Measurements from ENCODE around the gene ITGAL.

The ITGAL gene

GRCh38 chr16:30558789-30559377, 86.3 kb downstream of the ITGAL start:
- H4K20me1 ChIP-seq (ENCODE audit: insufficient read depth, low read length): peaks cover 7% of the 10 kb centered on the region; the same call in 1 of the 2 replicates
- H2AFZ ChIP-seq (ENCODE audit: low read depth, low read length): peak overlapping the region; percentile 69
- ATAC-seq (ENCODE audit: insufficient read depth, low read depth) (no peak), DNase-seq (no peak)
- peaks cover 35% of the 10 kb centered on the region for H3K4me1 ChIP-seq (ENCODE audit: insufficient read depth, low read length)
- no peak for TF ChIP-seq EZH2 (IDR thresholded peaks at IDR 0.05; ENCODE audit: borderline replicate concordance, low read depth, low read length, severe bottlenecking)
- TF ChIP-seq, protein P1, sequence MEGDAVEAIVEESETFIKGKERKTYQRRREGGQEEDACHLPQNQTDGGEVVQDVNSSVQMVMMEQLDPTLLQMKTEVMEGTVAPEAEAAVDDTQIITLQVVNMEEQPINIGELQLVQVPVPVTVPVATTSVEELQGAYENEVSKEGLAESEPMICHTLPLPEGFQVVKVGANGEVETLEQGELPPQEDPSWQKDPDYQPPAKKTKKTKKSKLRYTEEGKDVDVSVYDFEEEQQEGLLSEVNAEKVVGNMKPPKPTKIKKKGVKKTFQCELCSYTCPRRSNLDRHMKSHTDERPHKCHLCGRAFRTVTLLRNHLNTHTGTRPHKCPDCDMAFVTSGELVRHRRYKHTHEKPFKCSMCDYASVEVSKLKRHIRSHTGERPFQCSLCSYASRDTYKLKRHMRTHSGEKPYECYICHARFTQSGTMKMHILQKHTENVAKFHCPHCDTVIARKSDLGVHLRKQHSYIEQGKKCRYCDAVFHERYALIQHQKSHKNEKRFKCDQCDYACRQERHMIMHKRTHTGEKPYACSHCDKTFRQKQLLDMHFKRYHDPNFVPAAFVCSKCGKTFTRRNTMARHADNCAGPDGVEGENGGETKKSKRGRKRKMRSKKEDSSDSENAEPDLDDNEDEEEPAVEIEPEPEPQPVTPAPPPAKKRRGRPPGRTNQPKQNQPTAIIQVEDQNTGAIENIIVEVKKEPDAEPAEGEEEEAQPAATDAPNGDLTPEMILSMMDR (IDR thresholded peaks at IDR 0.05; ENCODE audit: borderline replicate concordance, extremely low read depth, low read length, poor library complexity, severe bottlenecking): no peak
- H3K36me3 ChIP-seq (ENCODE audit: insufficient read depth, low read length): peaks cover 26% of the 10 kb centered on the region
- H3K27me3 ChIP-seq (ENCODE audit: insufficient read depth, low read length, poor library complexity): no peaks in the 10 kb centered on the region
- H3K27ac ChIP-seq (ENCODE audit: low read length): peak overlapping the region; percentile 87
- peak overlapping the region in 1 of 2 experiments; percentile 69; a peak in 3 of 4 replicates for H3K4me3 ChIP-seq (ENCODE audit: low read depth in 1 of 2, low read length in 2 of 2)
- peak overlapping the region; percentile 97 for H3K4me2 ChIP-seq (ENCODE audit: insufficient read depth, low read length)
- H3K79me2 ChIP-seq (ENCODE audit: insufficient read depth, low read length): peaks cover 41% of the 10 kb centered on the region
- H3K9ac ChIP-seq (ENCODE audit: low read depth, low read length): peak overlapping the region; percentile 97
- no peaks in the 10 kb centered on the region for H3K9me3 ChIP-seq (ENCODE audit: insufficient read depth, low read length, severe bottlenecking)

- Histone ChIP-seq H3K4me3 (ENCODE audit: low read depth in 1 of 2, low read length in 2 of 2) (no peak overlapping the region), H3K79me2 (ENCODE audit: insufficient read depth, low read length) (peaks cover 35% of the 10 kb centered on the region), H2AFZ (ENCODE audit: low read depth, low read length) (no peak overlapping the region), H3K9me3 (ENCODE audit: insufficient read depth, low read length, severe bottlenecking) (no peaks in the 10 kb centered on the region), H4K20me1 (ENCODE audit: insufficient read depth, low read length) (no peaks in the 10 kb centered on the region; the same call in 1 of the 2 replicates), H3K27ac (ENCODE audit: low read length) (no peak overlapping the region), H3K4me2 (ENCODE audit: insufficient read depth, low read length) (no peak overlapping the region), H3K27me3 (ENCODE audit: insufficient read depth, low read length, poor library complexity) (no peaks in the 10 kb centered on the region), H3K36me3 (ENCODE audit: insufficient read depth, low read length) (peaks cover 19% of the 10 kb centered on the region), H3K9ac (ENCODE audit: low read depth, low read length) (no peak overlapping the region), H3K4me1 (ENCODE audit: insufficient read depth, low read length) (peaks cover 35% of the 10 kb centered on the region)
- no peak for ATAC-seq (ENCODE audit: insufficient read depth, low read depth)
- TF ChIP-seq, protein P1 (IDR thresholded peaks at IDR 0.05; ENCODE audit: borderline replicate concordance, extremely low read depth, low read length, poor library complexity, severe bottlenecking): no peak
- TF ChIP-seq EZH2 (IDR thresholded peaks at IDR 0.05; ENCODE audit: borderline replicate concordance, low read depth, low read length, severe bottlenecking): no peak
- no peak for DNase-seq
Observed at GRCh38 chr16:30559690-30560089, 87.1 kb downstream of the ITGAL start.

DNA sequence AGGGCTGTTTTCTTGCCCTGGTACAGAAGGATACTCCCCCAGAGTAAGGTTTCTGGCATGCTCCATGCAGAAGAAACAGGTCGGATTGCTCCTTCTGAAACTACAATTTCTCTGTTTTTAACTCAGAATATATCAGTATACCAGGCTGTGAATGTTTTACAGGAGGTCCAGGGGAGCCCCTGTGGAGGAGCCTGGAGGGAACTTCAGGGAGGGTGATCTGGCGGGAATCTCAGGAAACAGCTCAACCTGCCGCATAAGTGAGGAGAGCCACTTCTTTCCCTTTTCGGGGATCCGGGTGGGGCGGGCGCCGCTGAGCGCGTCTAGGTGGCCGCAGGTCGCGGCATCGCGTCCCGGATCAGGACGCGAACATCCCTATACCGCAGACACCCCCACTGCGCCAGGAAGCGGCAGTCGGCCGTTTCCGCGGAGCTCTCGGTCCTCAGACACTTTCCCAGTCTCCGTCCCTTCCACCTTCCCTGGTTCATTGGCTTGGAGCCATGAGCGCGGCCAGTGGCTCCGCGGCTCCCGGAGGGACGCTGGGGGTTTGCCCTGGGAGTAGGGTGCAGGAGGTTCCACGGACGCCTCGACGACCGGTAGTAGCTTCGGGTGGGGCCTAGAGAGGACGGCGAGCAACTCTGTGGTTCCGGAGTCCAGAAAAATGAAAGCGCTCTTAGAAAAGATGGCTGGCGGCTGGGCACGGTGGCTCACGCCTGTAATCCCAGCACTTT, 88.7 kb downstream of the ITGAL start:
- Histone ChIP-seq H3K79me2 (ENCODE audit: insufficient read depth, low read length) (peaks cover 19% of the 10 kb centered on the region), H3K9ac (ENCODE audit: low read depth, low read length) (no peak overlapping the region), H3K27ac (ENCODE audit: low read length) (no peak overlapping the region), H3K4me1 (ENCODE audit: insufficient read depth, low read length) (peaks cover 22% of the 10 kb centered on the region), H3K36me3 (ENCODE audit: insufficient read depth, low read length) (peaks cover 4% of the 10 kb centered on the region), H2AFZ (ENCODE audit: low read depth, low read length) (no peak overlapping the region), H3K27me3 (ENCODE audit: insufficient read depth, low read length, poor library complexity) (no peaks in the 10 kb centered on the region), H4K20me1 (ENCODE audit: insufficient read depth, low read length) (no peaks in the 10 kb centered on the region), H3K4me2 (ENCODE audit: insufficient read depth, low read length) (no peak overlapping the region), H3K9me3 (ENCODE audit: insufficient read depth, low read length, severe bottlenecking) (no peaks in the 10 kb centered on the region), H3K4me3 (ENCODE audit: low read depth in 1 of 2, low read length in 2 of 2) (no peak overlapping the region)
- no peak for TF ChIP-seq EZH2 (IDR thresholded peaks at IDR 0.05; ENCODE audit: borderline replicate concordance, low read depth, low read length, severe bottlenecking)
- TF ChIP-seq, protein P1 (IDR thresholded peaks at IDR 0.05; ENCODE audit: borderline replicate concordance, extremely low read depth, low read length, poor library complexity, severe bottlenecking): no peak
- no peak for DNase-seq
- ATAC-seq (ENCODE audit: insufficient read depth, low read depth): no peak
